Gastrocnemius medialis (tissue), 4 donors: ENCODE data around the gene TPD52L1.

ENCODE experiments used
- CTCF ChIP-seq, 5 experiments: fragments of 450-650 bp in 3 of 5; fragments of 200-600 bp in 2 of 5; sonication (generic) in 2 of 5; IDR thresholded peaks in 4 of 5; conservative IDR thresholded peaks in 1 of 5; 1 replicate in 4 of 5; 2 replicates in 1 of 5; pipeline ENCODE4 v1.5.1; 2016 to 2019; ENCODE audit warnings: antibody characterized with exemption in 5 of 5, mild to moderate bottlenecking in 3 of 5, moderate library complexity in 3 of 5
- POLR2A ChIP-seq, 2 donors: fragments of 450-650 bp; IDR thresholded peaks; one replicate each; pipeline ENCODE4 v1.6.1; 2017; ENCODE audit warnings: antibody characterized with exemption in 2 of 2, mild to moderate bottlenecking in 2 of 2, moderate library complexity in 2 of 2

- TF ChIP-seq CTCF (IDR thresholded peaks at IDR 0.05 in 4 of 5, conservative IDR thresholded peaks at IDR 0.05 in 1 of 5) (no peak), POLR2A (IDR thresholded peaks at IDR 0.05) (no peak)
Observed at GRCh38 chr6:125279961-125280360, 126.4 kb downstream of the TPD52L1 start.
